Mononuclear cell (primary cell): ENCODE data around the gene WDR11. TPM values are rescaled to one million over a fixed set of nuclear protein-coding genes. Genes with fewer than 3 reads are reported as not detected.

ENCODE experiments used
- H3K27me3 ChIP-seq: 2 replicates; pipeline ENCODE4 v1.6.0; 2011; ENCODE audit warnings: low read length, control low read depth; ENCODE audit not compliant: insufficient read depth
- H3K4me1 ChIP-seq: 2 replicates; pipeline ENCODE4 v1.5.1; 2011; ENCODE audit warnings: mild to moderate bottlenecking, low read length, control low read depth; ENCODE audit not compliant: insufficient read depth
- H3K4me3 ChIP-seq: 2 replicates; pipeline ENCODE4 v1.5.1; 2011; ENCODE audit warnings: mild to moderate bottlenecking, low read length, moderate library complexity
- H3K9me3 ChIP-seq: 2 replicates; pipeline ENCODE4 v1.5.1; 2011; ENCODE audit warnings: low read depth, mild to moderate bottlenecking, control low read depth, low read length
- total RNA-seq: library from RNA; depleted of rRNA; stranded (reverse); fragments of >200 nt; gene quantifications from one replicate; pipeline ENCODE4 v1.2.3, GENCODE V29; 2012

Gene WDR11
- total RNA-seq, 1 donor: 59.5 TPM

GRCh38 chr10:120832106-120832505 lies 19.1 kb upstream of the WDR11 start:
- no peaks in the 10 kb centered on the region for H3K27me3 ChIP-seq
- H3K4me3 ChIP-seq: no peak overlapping the region
- peaks cover 4% of the 10 kb centered on the region for H3K4me1 ChIP-seq
- H3K9me3 ChIP-seq: no peaks in the 10 kb centered on the region

- no peaks in the 10 kb centered on the region for H3K9me3 ChIP-seq
- H3K4me1 ChIP-seq: no peaks in the 10 kb centered on the region
- no peak overlapping the region for H3K4me3 ChIP-seq
- no peaks in the 10 kb centered on the region for H3K27me3 ChIP-seq
Measured at GRCh38 chr10:120833222-120833928, 17.8 kb upstream of the WDR11 start.

- Histone ChIP-seq H3K27me3 (no peaks in the 10 kb centered on the region), H3K4me3 (no peak overlapping the region), H3K9me3 (no peaks in the 10 kb centered on the region), H3K4me1 (no peaks in the 10 kb centered on the region)
Measured at GRCh38 chr10:120835603-120836002, 15.6 kb upstream of the WDR11 start.

GRCh38 chr10:120838941-120839340 lies 12.2 kb upstream of the WDR11 start:
- Histone ChIP-seq H3K9me3 (no peaks in the 10 kb centered on the region), H3K4me3 (no peak overlapping the region), H3K4me1 (no peaks in the 10 kb centered on the region), H3K27me3 (no peaks in the 10 kb centered on the region)

- no peak overlapping the region for H3K4me3 ChIP-seq
- no peaks in the 10 kb centered on the region for H3K27me3 ChIP-seq
- no peaks in the 10 kb centered on the region for H3K4me1 ChIP-seq
- no peaks in the 10 kb centered on the region for H3K9me3 ChIP-seq
Measured at GRCh38 chr10:120841522-120842189, 9.5 kb upstream of the WDR11 start.

- H3K27me3 ChIP-seq: no peaks in the 10 kb centered on the region
- H3K9me3 ChIP-seq: no peaks in the 10 kb centered on the region
- H3K4me3 ChIP-seq: no peak overlapping the region
- peaks cover 7% of the 10 kb centered on the region for H3K4me1 ChIP-seq
Measured at GRCh38 chr10:120854388-120854787, 3.2 kb downstream of the WDR11 start.

GRCh38 chr10:120861178-120861855 lies 10.2 kb downstream of the WDR11 start:
- Histone ChIP-seq H3K9me3 (no peaks in the 10 kb centered on the region), H3K4me3 (no peak overlapping the region), H3K27me3 (no peaks in the 10 kb centered on the region), H3K4me1 (no peaks in the 10 kb centered on the region)

- Histone ChIP-seq H3K4me3 (no peak overlapping the region), H3K4me1 (no peaks in the 10 kb centered on the region), H3K9me3 (no peaks in the 10 kb centered on the region), H3K27me3 (no peaks in the 10 kb centered on the region)
Measured at GRCh38 chr10:120873741-120874140, 22.6 kb downstream of the WDR11 start.

- Histone ChIP-seq H3K4me1 (no peaks in the 10 kb centered on the region), H3K4me3 (no peak overlapping the region), H3K9me3 (no peaks in the 10 kb centered on the region), H3K27me3 (no peaks in the 10 kb centered on the region)
Measured at GRCh38 chr10:120883071-120883470, 31.9 kb downstream of the WDR11 start.

- H3K9me3 ChIP-seq: no peaks in the 10 kb centered on the region
- H3K4me3 ChIP-seq: no peak overlapping the region
- no peaks in the 10 kb centered on the region for H3K4me1 ChIP-seq
Measured at GRCh38 chr10:120887482-120887881, 36.3 kb downstream of the WDR11 start.

GRCh38 chr10:120891365-120891764 lies 40.2 kb downstream of the WDR11 start:
- Histone ChIP-seq H3K9me3 (no peaks in the 10 kb centered on the region), H3K4me3 (no peak overlapping the region), H3K4me1 (no peaks in the 10 kb centered on the region), H3K27me3 (no peaks in the 10 kb centered on the region)

More at GRCh38 chr10:120887482-120887881, 36.3 kb downstream of the WDR11 start:
- H3K27me3 ChIP-seq: no peaks in the 10 kb centered on the region

- Histone ChIP-seq H3K27me3 (no peaks in the 10 kb centered on the region), H3K4me3 (no peak overlapping the region), H3K9me3 (no peaks in the 10 kb centered on the region), H3K4me1 (no peaks in the 10 kb centered on the region)
Measured at GRCh38 chr10:120894556-120894955, 43.4 kb downstream of the WDR11 start.

- Histone ChIP-seq H3K9me3 (no peaks in the 10 kb centered on the region), H3K4me1 (no peaks in the 10 kb centered on the region), H3K4me3 (no peak overlapping the region), H3K27me3 (no peaks in the 10 kb centered on the region)
Measured at GRCh38 chr10:120897343-120897742, 46.2 kb downstream of the WDR11 start.

GRCh38 chr10:120905268-120905667 lies 54.1 kb downstream of the WDR11 start:
- H3K27me3 ChIP-seq: no peaks in the 10 kb centered on the region
- no peaks in the 10 kb centered on the region for H3K4me1 ChIP-seq
- H3K9me3 ChIP-seq: no peaks in the 10 kb centered on the region
- H3K4me3 ChIP-seq: no peak overlapping the region

- no peak overlapping the region for H3K4me3 ChIP-seq
Measured at GRCh38 chr10:120917521-120918250, 66.5 kb downstream of the WDR11 start.

More at GRCh38 chr10:120917521-120918250, 66.5 kb downstream of the WDR11 start:
- Histone ChIP-seq H3K9me3 (no peaks in the 10 kb centered on the region), H3K4me1 (no peaks in the 10 kb centered on the region), H3K27me3 (no peaks in the 10 kb centered on the region)
